HL-60 (cell line): ENCODE measurements around the gene MET.

Source experiments
- CTCF ChIP-seq: IDR thresholded peaks from one replicate; pipeline ENCODE4 v1.5.1; 2011; ENCODE audit warnings: low read length, control low read depth, inconsistent platforms; ENCODE audit not compliant: insufficient read depth
- GABPA ChIP-seq: IDR thresholded peaks from 2 replicates; pipeline ENCODE4 v1.6.1; 2012; ENCODE audit warnings: low read depth
- POLR2AphosphoS5 ChIP-seq: IDR thresholded peaks from 2 replicates; pipeline ENCODE4 v1.6.1; 2012; ENCODE audit warnings: low read depth
- REST ChIP-seq: IDR thresholded peaks from 2 replicates; pipeline ENCODE4 v1.6.1; 2012; ENCODE audit warnings: low read depth; ENCODE audit not compliant: insufficient replicate concordance

GRCh38 chr7:116776046-116776445, 104.0 kb downstream of the MET start:
- TF ChIP-seq CTCF (no peak), REST (no peak), POLR2AphosphoS5 (no peak), GABPA (no peak)
